HepG2 (cell line): ENCODE measurements around the gene VAC14. TPM values are rescaled to one million over a fixed set of nuclear protein-coding genes. Genes with fewer than 3 reads are reported as not detected.

Experiments used
- GTF2F1 ChIP-seq: fragments of 150-350 bp; IDR thresholded peaks from 2 replicates; pipeline ENCODE4 v1.6.1; 2014; ENCODE audit warnings: low read length
- HOXA3 ChIP-seq: sonication (generic); formaldehyde crosslinking; IDR thresholded peaks from 2 replicates; pipeline ENCODE4 v1.5.0; 2020; ENCODE audit warnings: missing genetic modification reagents
- MIER2 ChIP-seq: IDR thresholded peaks from 2 replicates; pipeline ENCODE4 v1.6.1; 2016; ENCODE audit warnings: missing biosample characterization, missing genetic modification reagents
- MTA1 ChIP-seq: sonication (generic); formaldehyde crosslinking; IDR thresholded peaks from 2 replicates; pipeline ENCODE4 v1.4.0; 2020; ENCODE audit warnings: missing genetic modification reagents, mild to moderate bottlenecking, borderline replicate concordance
- PAF1 ChIP-seq: IDR thresholded peaks from 2 replicates; pipeline ENCODE4 v1.6.1; 2016; ENCODE audit warnings: missing genetic modification reagents, missing compliant biosample characterization
- RBFOX2 ChIP-seq: fragments of 200-400 bp; formaldehyde crosslinking; IDR thresholded peaks from 2 replicates; pipeline ENCODE4 v1.6.1; 2017; ENCODE audit warnings: low read depth, mild to moderate bottlenecking, low read length
- RBM22 ChIP-seq: fragments of 200-400 bp; formaldehyde crosslinking; optimal IDR thresholded peaks from 2 replicates; pipeline ENCODE3; 2017; ENCODE audit warnings: mild to moderate bottlenecking, low read length, moderate library complexity
- RBM39 ChIP-seq: fragments of 200-400 bp; formaldehyde crosslinking; IDR thresholded peaks from one replicate; pipeline ENCODE4 v1.6.1; 2018; ENCODE audit warnings: antibody characterized with exemption, mild to moderate bottlenecking, low read depth, low read length; ENCODE audit not compliant: poor library complexity, severe bottlenecking
- RXRB ChIP-seq: IDR thresholded peaks from 2 replicates; pipeline ENCODE4 v1.6.1; 2016; ENCODE audit warnings: borderline replicate concordance, missing genetic modification reagents, missing compliant biosample characterization
- YEATS2 ChIP-seq: sonication (generic); formaldehyde crosslinking; IDR thresholded peaks from 2 replicates; pipeline ENCODE4 v1.4.0; 2020; ENCODE audit warnings: missing genetic modification reagents, borderline replicate concordance
- ZBTB42 ChIP-seq: sonication (generic); formaldehyde crosslinking; IDR thresholded peaks from 2 replicates; pipeline ENCODE4 v1.5.0; 2020; ENCODE audit warnings: mild to moderate bottlenecking, missing genetic modification reagents
- ZC3H13 ChIP-seq: sonication (generic); formaldehyde crosslinking; IDR thresholded peaks from 2 replicates; pipeline ENCODE4 v1.8.1; 2023; ENCODE audit warnings: mild to moderate bottlenecking, missing genetic modification reagents, moderate library complexity
- ZFAT ChIP-seq: sonication (generic); formaldehyde crosslinking; conservative IDR thresholded peaks from 2 replicates; pipeline ENCODE4 v1.8.1; 2023; ENCODE audit warnings: missing genetic modification reagents, inconsistent platforms
- ZKSCAN5 ChIP-seq: sonication (generic); formaldehyde crosslinking; IDR thresholded peaks from 2 replicates; pipeline ENCODE4 v1.5.1; 2020; ENCODE audit warnings: mild to moderate bottlenecking, missing genetic modification reagents
- ZNF136 ChIP-seq: sonication (generic); formaldehyde crosslinking; IDR thresholded peaks from 2 replicates; pipeline ENCODE4 v1.8.1; 2022; ENCODE audit warnings: low read depth, mild to moderate bottlenecking, moderate library complexity, missing genetic modification reagents
- ZNF383 ChIP-seq: sonication (generic); formaldehyde crosslinking; IDR thresholded peaks from 2 replicates; pipeline ENCODE4 v1.4.0; 2020; ENCODE audit warnings: missing genetic modification reagents, mild to moderate bottlenecking, borderline replicate concordance
- ZNF556 ChIP-seq: sonication (generic); formaldehyde crosslinking; IDR thresholded peaks from 2 replicates; pipeline ENCODE4 v1.4.0; 2020; ENCODE audit warnings: mild to moderate bottlenecking, missing genetic modification reagents, borderline replicate concordance
- ZNF629 ChIP-seq: sonication (generic); formaldehyde crosslinking; conservative IDR thresholded peaks from 2 replicates; pipeline ENCODE4 v1.5.0; 2020; ENCODE audit warnings: missing genetic modification reagents
- ZNF75D ChIP-seq: sonication (generic); formaldehyde crosslinking; IDR thresholded peaks from 2 replicates; pipeline ENCODE4 v1.8.1; 2023; ENCODE audit warnings: missing genetic modification reagents, mild to moderate bottlenecking, borderline replicate concordance
- ZNF782 ChIP-seq: sonication (generic); formaldehyde crosslinking; IDR thresholded peaks from 2 replicates; pipeline ENCODE4 v1.4.0; 2020; ENCODE audit warnings: missing genetic modification reagents, mild to moderate bottlenecking, borderline replicate concordance
- ZSCAN21 ChIP-seq: sonication (generic); formaldehyde crosslinking; IDR thresholded peaks from 2 replicates; pipeline ENCODE4 v1.8.0; 2022; ENCODE audit warnings: mild to moderate bottlenecking, missing genetic modification reagents, moderate library complexity, borderline replicate concordance
- polyA plus RNA-seq, 8 experiments: library from polyadenylated mRNA; depleted of rRNA in 3 of 8; stranded (reverse) in 7 of 8; unstranded in 1 of 8; fragments of >200 nt; fragmentation: Illumina TruSeq in 4 of 8; extraction: Trizol in 4 of 8; gene quantifications; 2 replicates each; pipeline versions ENCODE4 v1.2.1 to v1.2.3, GENCODE V29; 2011 to 2016; ENCODE audit warnings: low read depth in 4 of 8, missing spikeins in 1 of 8, mixed read lengths in 1 of 8; ENCODE audit not compliant: insufficient read depth in 1 of 8
- total RNA-seq, 5 experiments: library from RNA; depleted of rRNA; stranded (reverse); fragments of >200 nt; fragmentation: Illumina TruSeq; extraction: Trizol; gene quantifications; 2 replicates each; pipeline ENCODE4 v1.2.3, GENCODE V29; 2016; ENCODE audit warnings: low read depth in 1 of 5
- TF ChIP-seq, protein P1 (sequence below): sonication (generic); formaldehyde crosslinking; IDR thresholded peaks from 2 replicates; pipeline ENCODE4 v1.8.1; 2023; ENCODE audit warnings: mild to moderate bottlenecking, missing genetic modification reagents, borderline replicate concordance
- TF ChIP-seq, protein P2 (sequence below): sonication (generic); formaldehyde crosslinking; IDR thresholded peaks from 2 replicates; pipeline ENCODE4 v1.5.0; 2020; ENCODE audit warnings: missing genetic modification reagents, mild to moderate bottlenecking, borderline replicate concordance
- TF ChIP-seq, protein P3 (sequence below): sonication (generic); formaldehyde crosslinking; IDR thresholded peaks from 2 replicates; pipeline ENCODE4 v1.4.0; 2020; ENCODE audit warnings: missing genetic modification reagents
- TF ChIP-seq, protein P4 (sequence below): sonication (generic); formaldehyde crosslinking; IDR thresholded peaks from 2 replicates; pipeline ENCODE4 v1.4.0; 2020; ENCODE audit warnings: mild to moderate bottlenecking, missing genetic modification reagents
- TF ChIP-seq, protein P5 (sequence below): sonication (generic); formaldehyde crosslinking; IDR thresholded peaks from 2 replicates; pipeline ENCODE4 v1.5.1; 2020; ENCODE audit warnings: missing genetic modification reagents, mild to moderate bottlenecking, borderline replicate concordance

Gene VAC14
- total and polyA plus RNA-seq, 2 of the 13 experiments (the other 11 are each of a cell fraction or from before 2014, with no cell fraction given): 23.5 to 24.6 TPM

DNA sequence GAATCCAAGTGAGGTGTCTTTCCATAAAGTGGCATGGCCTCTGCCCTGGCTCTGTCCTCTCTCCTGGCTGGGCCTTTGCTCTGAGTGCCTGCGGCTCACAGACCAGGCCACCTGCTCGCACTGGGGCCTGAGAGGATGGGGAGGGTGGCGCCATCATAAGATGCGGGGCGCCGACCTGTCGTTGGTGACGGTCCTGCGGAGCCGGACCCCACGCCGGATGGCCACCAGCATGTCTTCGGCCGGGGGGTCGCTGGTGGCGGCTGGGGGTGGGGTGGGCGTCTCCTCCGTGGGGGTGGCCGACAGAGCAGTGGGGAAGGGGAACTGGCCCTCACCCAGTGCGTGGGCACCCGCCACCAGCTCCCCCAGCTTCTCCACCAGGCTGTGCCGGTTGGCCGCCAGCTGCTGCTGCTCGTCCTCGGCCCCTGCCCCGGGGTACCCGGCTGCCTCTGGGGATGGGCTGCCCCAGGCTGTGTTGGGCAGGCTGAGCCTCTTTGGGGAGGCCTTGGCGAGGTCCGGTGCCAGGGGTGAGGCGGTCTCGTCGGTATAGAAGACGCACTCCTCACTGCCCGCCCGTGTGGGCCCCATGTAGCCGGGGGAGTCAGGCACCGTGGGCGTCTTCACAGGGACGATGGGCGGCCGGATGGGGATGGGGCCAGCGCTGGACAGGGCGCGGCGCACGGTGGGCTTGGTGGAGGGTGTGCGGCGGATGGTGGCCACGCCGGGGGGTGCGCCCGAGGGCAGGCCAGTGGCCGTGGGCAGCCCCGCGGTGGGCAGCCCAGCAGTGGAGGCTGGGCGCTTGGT, 137.2 kb downstream of the VAC14 start (continued):
- peak; percentile 25; the same call in 1 of the 2 replicates for TF ChIP-seq HOXA3 (CRISPR knock-in tag)
- TF ChIP-seq ZKSCAN5 (CRISPR knock-in tag): no peak
- TF ChIP-seq, protein P1, sequence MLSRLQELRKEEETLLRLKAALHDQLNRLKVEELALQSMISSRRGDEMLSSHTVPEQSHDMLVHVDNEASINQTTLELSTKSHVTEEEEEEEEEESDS (CRISPR knock-in tag): no peak
- no peak for TF ChIP-seq ZFAT (CRISPR knock-in tag)
- no peak for TF ChIP-seq ZNF782 (CRISPR knock-in tag)
- TF ChIP-seq ZNF383: no peak
- peak; percentile 96 for TF ChIP-seq RBM22
- TF ChIP-seq, protein P2, sequence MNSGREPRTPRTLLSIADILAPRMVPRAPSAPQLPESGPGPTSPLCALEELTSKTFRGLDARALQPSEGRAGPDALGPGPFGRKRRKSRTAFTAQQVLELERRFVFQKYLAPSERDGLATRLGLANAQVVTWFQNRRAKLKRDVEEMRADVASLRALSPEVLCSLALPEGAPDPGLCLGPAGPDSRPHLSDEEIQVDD: no peak
- TF ChIP-seq, protein P3, sequence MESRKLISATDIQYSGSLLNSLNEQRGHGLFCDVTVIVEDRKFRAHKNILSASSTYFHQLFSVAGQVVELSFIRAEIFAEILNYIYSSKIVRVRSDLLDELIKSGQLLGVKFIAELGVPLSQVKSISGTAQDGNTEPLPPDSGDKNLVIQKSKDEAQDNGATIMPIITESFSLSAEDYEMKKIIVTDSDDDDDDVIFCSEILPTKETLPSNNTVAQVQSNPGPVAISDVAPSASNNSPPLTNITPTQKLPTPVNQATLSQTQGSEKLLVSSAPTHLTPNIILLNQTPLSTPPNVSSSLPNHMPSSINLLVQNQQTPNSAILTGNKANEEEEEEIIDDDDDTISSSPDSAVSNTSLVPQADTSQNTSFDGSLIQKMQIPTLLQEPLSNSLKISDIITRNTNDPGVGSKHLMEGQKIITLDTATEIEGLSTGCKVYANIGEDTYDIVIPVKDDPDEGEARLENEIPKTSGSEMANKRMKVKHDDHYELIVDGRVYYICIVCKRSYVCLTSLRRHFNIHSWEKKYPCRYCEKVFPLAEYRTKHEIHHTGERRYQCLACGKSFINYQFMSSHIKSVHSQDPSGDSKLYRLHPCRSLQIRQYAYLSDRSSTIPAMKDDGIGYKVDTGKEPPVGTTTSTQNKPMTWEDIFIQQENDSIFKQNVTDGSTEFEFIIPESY (CRISPR knock-in tag): no peak
- no peak for TF ChIP-seq MIER2 (CRISPR knock-in tag)
- no peak for TF ChIP-seq ZNF556 (CRISPR knock-in tag)
- no peak for TF ChIP-seq RXRB
- TF ChIP-seq MTA1 (CRISPR knock-in tag): no peak
- TF ChIP-seq ZC3H13: peak; percentile 87
- TF ChIP-seq ZBTB42 (CRISPR knock-in tag): no peak
- no peak for TF ChIP-seq ZNF75D (CRISPR knock-in tag)
- TF ChIP-seq RBM39: peak; percentile 63
- TF ChIP-seq, protein P4, sequence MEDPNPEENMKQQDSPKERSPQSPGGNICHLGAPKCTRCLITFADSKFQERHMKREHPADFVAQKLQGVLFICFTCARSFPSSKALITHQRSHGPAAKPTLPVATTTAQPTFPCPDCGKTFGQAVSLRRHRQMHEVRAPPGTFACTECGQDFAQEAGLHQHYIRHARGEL (CRISPR knock-in tag): no peak
- TF ChIP-seq ZNF629 (CRISPR knock-in tag): no peak
- TF ChIP-seq RBFOX2: peak; percentile 62
- TF ChIP-seq ZNF136: no peak
- 0 out of 2 replicates have a peak, but pooled peaks have one; percentile 16 for TF ChIP-seq PAF1 (CRISPR knock-in tag)
- TF ChIP-seq, protein P5, sequence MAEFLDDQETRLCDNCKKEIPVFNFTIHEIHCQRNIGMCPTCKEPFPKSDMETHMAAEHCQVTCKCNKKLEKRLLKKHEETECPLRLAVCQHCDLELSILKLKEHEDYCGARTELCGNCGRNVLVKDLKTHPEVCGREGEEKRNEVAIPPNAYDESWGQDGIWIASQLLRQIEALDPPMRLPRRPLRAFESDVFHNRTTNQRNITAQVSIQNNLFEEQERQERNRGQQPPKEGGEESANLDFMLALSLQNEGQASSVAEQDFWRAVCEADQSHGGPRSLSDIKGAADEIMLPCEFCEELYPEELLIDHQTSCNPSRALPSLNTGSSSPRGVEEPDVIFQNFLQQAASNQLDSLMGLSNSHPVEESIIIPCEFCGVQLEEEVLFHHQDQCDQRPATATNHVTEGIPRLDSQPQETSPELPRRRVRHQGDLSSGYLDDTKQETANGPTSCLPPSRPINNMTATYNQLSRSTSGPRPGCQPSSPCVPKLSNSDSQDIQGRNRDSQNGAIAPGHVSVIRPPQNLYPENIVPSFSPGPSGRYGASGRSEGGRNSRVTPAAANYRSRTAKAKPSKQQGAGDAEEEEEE (CRISPR knock-in tag): no peak
- TF ChIP-seq GTF2F1: no peak
- TF ChIP-seq ZSCAN21 (CRISPR knock-in tag): no peak
- TF ChIP-seq YEATS2 (CRISPR knock-in tag): no peak
